Heart left ventricle (tissue), 16 donors: ENCODE results near the gene LEMD1. TPM values are rescaled to one million over a fixed set of nuclear protein-coding genes. Genes with fewer than 3 reads are reported as not detected.

ENCODE experiments used
- ATAC-seq, 4 donors: fragments of 200-7000 bp; cut with Tn5 transposase; one replicate each; pipeline ENCODE4 v1.9.1; 2020 to 2022; ENCODE audit warnings: moderate library complexity in 4 of 4, mild to moderate bottlenecking in 3 of 4, moderate number of reproducible peaks in 1 of 4
- DNase-seq, 5 donors: peaks; one replicate each; pipeline ENCODE4 v3.0.0-alpha.2; 2020
- H3K27ac ChIP-seq, 12 donors: fragments of 200-600 bp; sonication (generic) in 4 of 12; one replicate each; pipeline versions ENCODE4 v1.5.0 to v1.8.0; 2016 to 2022; ENCODE audit warnings: mild to moderate bottlenecking in 2 of 12
- H3K27me3 ChIP-seq, 9 donors: fragments of 200-600 bp; sonication (generic) in 2 of 9; one replicate each; pipeline versions ENCODE4 v1.5.1 to v1.8.0; 2016 to 2022; ENCODE audit warnings: mild to moderate bottlenecking in 3 of 9
- H3K36me3 ChIP-seq, 9 donors: fragments of 200-600 bp; sonication (generic) in 2 of 9; one replicate each; pipeline versions ENCODE4 v1.5.0 to v1.8.0; 2018 to 2022; ENCODE audit warnings: mild to moderate bottlenecking in 2 of 9
- H3K4me1 ChIP-seq, 12 donors: fragments of 200-600 bp; sonication (generic) in 4 of 12; one replicate each; pipeline versions ENCODE4 v1.5.0 to v1.8.0; 2016 to 2022; ENCODE audit warnings: mild to moderate bottlenecking in 3 of 12
- H3K4me3 ChIP-seq, 12 donors: fragments of 200-600 bp; sonication (generic) in 4 of 12; one replicate each; pipeline versions ENCODE4 v1.5.0 to v1.8.0; 2017 to 2022; ENCODE audit warnings: mild to moderate bottlenecking in 9 of 12, moderate library complexity in 4 of 12
- H3K9me3 ChIP-seq, 12 donors: fragments of 200-600 bp; sonication (generic) in 4 of 12; one replicate each; pipeline versions ENCODE4 v1.5.0 to v1.8.0; 2016 to 2022; ENCODE audit warnings: mild to moderate bottlenecking in 1 of 12
- POLR2A ChIP-seq, 2 donors: fragments of 450-650 bp; IDR thresholded peaks; one replicate each; pipeline ENCODE4 v1.6.1; 2017; ENCODE audit warnings: antibody characterized with exemption in 2 of 2, mild to moderate bottlenecking in 2 of 2, moderate library complexity in 2 of 2
- WGBS, 4 donors: extraction: QIAGEN DNeasy Blood & Tissue Kit in 2 of 4; methylation state at CpG; one replicate each; pipeline versions ENCODE4 v1.1.5 to v1.1.7; 2013 to 2018; 5-methylcytosine and 5-hydroxymethylcytosine counted together
- intact Hi-C, 10 donors: fragments of 100-400 bp; cut with DNase I; formaldehyde crosslinking; loops; one replicate each; pipeline versions ENCODE4 v1.11.1 to v1.14.2; 2022
- polyA plus RNA-seq, 2 donors: library from polyadenylated mRNA; stranded (reverse); fragments of 200-250 nt; gene quantifications; one replicate each; pipeline ENCODE4 v1.2.3, GENCODE V29; 2013
- total RNA-seq, 9 donors: library from RNA; depleted of rRNA in 2 of 9; stranded (reverse); fragments of >200 nt in 2 of 9; fragmentation: NEBNext Ultra II Directional in 3 of 9; extraction: Animal tissue kit (Norgen Biotek cat#: 25700) in 3 of 9; gene quantifications; one replicate each; pipeline versions ENCODE4 v1.1.0 to v1.2.4, GENCODE V29; 2016 to 2023
- TF ChIP-seq, protein P1 (sequence below), 12 donors: fragments of 200-600 bp; sonication (generic) in 4 of 12; IDR thresholded peaks; one replicate each; pipeline versions ENCODE4 v1.5.0 to v1.8.0; 2018 to 2022; ENCODE audit warnings: antibody characterized with exemption in 12 of 12, mild to moderate bottlenecking in 5 of 12
- donor health status: ischemic (EF 13 %, LVEDD 7.1; RV severe dilation, severe dysfunction).
- donor health status: healthy with polysubstance abuse.
- donor health status: DM: no; HTN: yes; CAD: no.
- donor health status: DM: no; HTN: no; CAD: no.
- donor health status: ischemic (EF 25% LVEDD 6.9; RV normal size, moderate dysfunction).
- donor health status: ischemic (EF 25% LVEDD 5.7; RV mildly dilated, moderate dysfunction).
- donor health status: healthy.
- donor health status: DM: yes; HTN: yes; CAD: no.
- donor health status: ischemic (EF 35%, LVEDD 5.7; RV mildly dilated, moderate dysfunction).
- donor health status: nonischemic (EF 11% LVEDD 7.7; RV severe dilation, severe dysfunction).
- donor health status: DM: yes; HTN: yes; CAD: no.
- donor health status: PGD.
- donor health status: ischemic (EF 29% LVEDD 5.4; RV normal size, mild dysfunction).
- donor health status: nonischemic (EF 23%, LVEDD 6.1; RV moderate dilation, normal function).

LEMD1 gene
- total and polyA plus RNA-seq, 11 donors, result 2.5 TPM; not detected in 10

DNA sequence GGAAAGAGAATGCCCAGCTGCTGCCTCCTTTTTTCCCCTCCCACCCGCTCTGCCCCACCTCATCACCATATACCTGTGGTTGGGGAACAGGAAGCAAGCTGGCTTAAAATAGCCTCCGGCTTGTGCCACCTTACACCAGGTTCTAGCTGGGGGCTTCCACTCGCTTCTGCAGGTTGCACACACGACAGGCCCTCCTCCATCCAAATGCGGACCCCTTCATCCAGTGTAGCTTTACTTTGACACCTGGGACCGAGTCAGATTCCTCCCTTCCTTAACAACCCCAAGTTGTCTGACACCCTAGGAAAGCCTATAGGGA lies 19.4 kb upstream of the LEMD1 start:
- 76 to 90% (median 84%) methylated on average over 6 of the region's 6 CpGs for WGBS, 4 donors
- DNase-seq (no peak), ATAC-seq (no peak)
- Histone ChIP-seq H3K9me3 (no peaks in the 10 kb centered on the region), H3K4me3 (peak overlapping the region in 1 of 12 donors; percentile 36), H3K36me3 (no peaks in the 10 kb centered on the region), H3K27me3 (no peaks in the 10 kb centered on the region), H3K27ac (peak overlapping the region in 2 of 12 donors; percentile 73 to 78), H3K4me1 (peaks cover 8 to 65% (median 43%) of the 10 kb centered on the region in 12 donors)
- intact Hi-C loops, result no loop called here
- TF ChIP-seq, protein P1, sequence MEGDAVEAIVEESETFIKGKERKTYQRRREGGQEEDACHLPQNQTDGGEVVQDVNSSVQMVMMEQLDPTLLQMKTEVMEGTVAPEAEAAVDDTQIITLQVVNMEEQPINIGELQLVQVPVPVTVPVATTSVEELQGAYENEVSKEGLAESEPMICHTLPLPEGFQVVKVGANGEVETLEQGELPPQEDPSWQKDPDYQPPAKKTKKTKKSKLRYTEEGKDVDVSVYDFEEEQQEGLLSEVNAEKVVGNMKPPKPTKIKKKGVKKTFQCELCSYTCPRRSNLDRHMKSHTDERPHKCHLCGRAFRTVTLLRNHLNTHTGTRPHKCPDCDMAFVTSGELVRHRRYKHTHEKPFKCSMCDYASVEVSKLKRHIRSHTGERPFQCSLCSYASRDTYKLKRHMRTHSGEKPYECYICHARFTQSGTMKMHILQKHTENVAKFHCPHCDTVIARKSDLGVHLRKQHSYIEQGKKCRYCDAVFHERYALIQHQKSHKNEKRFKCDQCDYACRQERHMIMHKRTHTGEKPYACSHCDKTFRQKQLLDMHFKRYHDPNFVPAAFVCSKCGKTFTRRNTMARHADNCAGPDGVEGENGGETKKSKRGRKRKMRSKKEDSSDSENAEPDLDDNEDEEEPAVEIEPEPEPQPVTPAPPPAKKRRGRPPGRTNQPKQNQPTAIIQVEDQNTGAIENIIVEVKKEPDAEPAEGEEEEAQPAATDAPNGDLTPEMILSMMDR (IDR thresholded peaks at IDR 0.05), result no peak
- TF ChIP-seq POLR2A (IDR thresholded peaks at IDR 0.05), result no peak

DNA sequence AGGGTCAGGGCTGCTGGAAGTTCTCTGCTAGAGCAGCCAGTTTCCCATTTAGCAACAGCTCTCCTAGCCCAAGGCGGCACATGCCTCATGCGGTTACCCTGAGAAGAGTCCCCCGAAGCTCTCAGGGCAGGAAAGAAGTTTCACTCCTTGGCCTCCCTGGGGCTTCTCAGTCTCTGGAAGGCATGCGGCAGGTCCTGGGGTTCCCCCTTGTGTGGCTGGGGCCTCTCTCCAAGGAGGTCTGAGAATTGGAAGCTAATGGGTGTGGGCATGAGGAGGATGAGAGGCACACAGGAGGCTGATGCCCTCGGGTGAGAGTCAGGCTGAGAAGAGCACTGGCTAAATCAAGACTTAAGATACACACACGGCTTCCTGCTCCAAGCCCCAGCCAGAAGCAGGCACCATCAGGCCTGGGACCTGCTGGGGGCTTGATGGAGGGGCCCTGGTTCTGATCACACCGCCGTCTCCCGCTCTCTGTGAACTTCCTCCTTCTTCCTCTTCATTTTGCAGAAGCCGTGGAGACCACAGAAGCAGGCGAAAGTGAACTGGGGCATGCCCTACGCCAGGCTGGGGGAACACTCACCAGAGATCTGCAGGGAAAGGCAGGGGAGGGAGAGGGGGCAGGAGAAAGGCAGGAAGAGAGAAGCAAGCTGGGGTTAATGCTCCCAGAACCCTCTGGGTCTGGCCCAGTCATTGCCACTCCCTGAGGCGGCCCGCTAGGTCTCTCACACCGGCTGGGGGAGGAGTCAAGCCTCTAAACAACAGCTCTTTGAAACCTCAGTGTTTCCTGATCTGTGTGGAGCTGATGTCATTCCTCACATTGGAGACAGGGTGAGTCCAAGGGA lies 18.8 kb upstream of the LEMD1 start:
- ATAC-seq, result peak; percentile 48 to 76 (median 52)
- peak overlapping the region in 1 of 12 donors; percentile 36 for H3K4me3 ChIP-seq
- H3K27me3 ChIP-seq, result no peaks in the 10 kb centered on the region
- peak in 4 of 5 donors; percentile 38 to 56 (median 47) for DNase-seq
- H3K4me1 ChIP-seq, result peaks cover 7 to 63% (median 43%) of the 10 kb centered on the region in 12 donors
- no peaks in the 10 kb centered on the region for H3K9me3 ChIP-seq
- TF ChIP-seq, protein P1 (IDR thresholded peaks at IDR 0.05), result no peak
- no peak for TF ChIP-seq POLR2A (IDR thresholded peaks at IDR 0.05)
- 43 to 58% (median 53%) methylated on average over 14 to 15 of the region's 15 CpGs for WGBS, 4 donors
- no peaks in the 10 kb centered on the region for H3K36me3 ChIP-seq
- peak overlapping the region in 9 of 12 donors; percentile 1 to 78 (median 45) for H3K27ac ChIP-seq
- intact Hi-C loops, result no loop called here

DNA sequence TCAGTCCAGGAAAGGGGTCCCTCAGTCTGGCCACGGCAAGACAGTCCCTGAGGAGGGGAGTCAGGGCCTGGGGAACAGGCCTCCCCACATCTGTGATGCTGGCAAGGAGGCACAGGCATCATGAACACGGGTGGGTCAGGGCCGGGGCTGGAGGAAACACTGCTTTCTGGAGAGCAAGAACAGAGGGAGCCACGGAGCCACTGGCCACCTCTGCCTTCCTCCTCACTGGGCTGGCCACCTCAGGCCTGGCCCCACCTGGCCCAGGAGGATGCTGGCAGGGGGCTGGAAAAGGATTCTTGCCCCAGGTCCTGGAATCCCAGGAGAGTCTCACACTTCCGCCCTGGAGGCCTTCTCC lies 18.2 kb upstream of the LEMD1 start:
- H3K4me1 ChIP-seq, result peaks cover 7 to 58% (median 43%) of the 10 kb centered on the region in 12 donors
- no peak overlapping the region for H3K4me3 ChIP-seq
- 64 to 72% (median 65%) methylated on average over 5 of the region's 5 CpGs for WGBS, 4 donors
- no peaks in the 10 kb centered on the region for H3K36me3 ChIP-seq
- TF ChIP-seq POLR2A (IDR thresholded peaks at IDR 0.05), result no peak
- TF ChIP-seq, protein P1 (IDR thresholded peaks at IDR 0.05), result no peak
- no peaks in the 10 kb centered on the region for H3K9me3 ChIP-seq
- no peaks in the 10 kb centered on the region for H3K27me3 ChIP-seq
- peak overlapping the region in 8 of 12 donors; percentile 1 to 78 (median 46) for H3K27ac ChIP-seq
- no peak for ATAC-seq
- intact Hi-C loops, result no loop called here
- peak in 1 of 5 donors; percentile 64 for DNase-seq
